ENCODE results near the gene CDK5RAP3. TPM values are rescaled to one million over a fixed set of nuclear protein-coding genes. Genes with fewer than 3 reads are reported as not detected.

CDK5RAP3 gene
- total and polyA plus RNA-seq, 2 donors (not counting 3 experiments of a cell fraction or from before 2014, with no cell fraction given): 109 to 139 TPM

DNA sequence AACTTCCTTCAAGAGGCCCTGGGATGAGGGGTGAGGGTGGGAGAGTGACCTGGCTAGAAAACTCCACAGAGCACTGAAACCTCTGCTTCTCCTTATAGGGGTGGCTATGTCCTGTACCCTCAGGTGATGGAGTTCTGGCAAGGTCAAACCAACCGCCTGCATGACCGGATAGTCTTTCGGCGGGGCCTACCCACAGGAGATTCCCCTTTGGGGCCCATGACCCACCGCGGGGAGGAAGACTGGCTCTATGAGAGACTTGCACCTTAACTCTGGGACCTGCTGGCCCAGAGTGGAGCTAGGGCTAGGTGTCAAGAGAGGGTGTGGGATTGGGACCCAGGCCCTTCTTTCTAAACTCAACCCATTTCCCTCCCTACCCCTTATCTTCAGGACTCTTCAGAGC lies 24.4 kb upstream of the CDK5RAP3 start:
- no peak overlapping the region for H3K4me2 ChIP-seq (ENCODE audit: insufficient read depth, low read length)
- peaks cover 5% of the 10 kb centered on the region for H3K79me2 ChIP-seq (ENCODE audit: control insufficient read depth, insufficient read depth, low read length)
- no peak overlapping the region for H3K4me3 ChIP-seq (replicated peaks in 1 of 3; ENCODE audit: insufficient read depth in 1 of 3, low read depth in 1 of 3, low read length in 3 of 3)
- FAIRE-seq (peak; percentile 18), DNase-seq (ENCODE audit: low read depth, low spot score) (no peak)
- dilution Hi-C loops (cut with MboI; ENCODE audit: extremely low pct_ligation_motif_present, low sequenced_read_pairs) (no loop called here), intact Hi-C loops (cut with micrococcal nuclease) (no loop called here)
- H2AFZ ChIP-seq (ENCODE audit: low read depth, low read length): no peak overlapping the region
- TF ChIP-seq, protein P1, sequence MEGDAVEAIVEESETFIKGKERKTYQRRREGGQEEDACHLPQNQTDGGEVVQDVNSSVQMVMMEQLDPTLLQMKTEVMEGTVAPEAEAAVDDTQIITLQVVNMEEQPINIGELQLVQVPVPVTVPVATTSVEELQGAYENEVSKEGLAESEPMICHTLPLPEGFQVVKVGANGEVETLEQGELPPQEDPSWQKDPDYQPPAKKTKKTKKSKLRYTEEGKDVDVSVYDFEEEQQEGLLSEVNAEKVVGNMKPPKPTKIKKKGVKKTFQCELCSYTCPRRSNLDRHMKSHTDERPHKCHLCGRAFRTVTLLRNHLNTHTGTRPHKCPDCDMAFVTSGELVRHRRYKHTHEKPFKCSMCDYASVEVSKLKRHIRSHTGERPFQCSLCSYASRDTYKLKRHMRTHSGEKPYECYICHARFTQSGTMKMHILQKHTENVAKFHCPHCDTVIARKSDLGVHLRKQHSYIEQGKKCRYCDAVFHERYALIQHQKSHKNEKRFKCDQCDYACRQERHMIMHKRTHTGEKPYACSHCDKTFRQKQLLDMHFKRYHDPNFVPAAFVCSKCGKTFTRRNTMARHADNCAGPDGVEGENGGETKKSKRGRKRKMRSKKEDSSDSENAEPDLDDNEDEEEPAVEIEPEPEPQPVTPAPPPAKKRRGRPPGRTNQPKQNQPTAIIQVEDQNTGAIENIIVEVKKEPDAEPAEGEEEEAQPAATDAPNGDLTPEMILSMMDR (IDR thresholded peaks at IDR 0.05; ENCODE audit: extremely low read depth in 1 of 2, insufficient read depth in 1 of 2, low read depth in 1 of 2, low read length in 2 of 2): no peak
- TF ChIP-seq MYC (IDR thresholded peaks at IDR 0.05; ENCODE audit: low read depth, low read length) (no peak), FOS (IDR thresholded peaks at IDR 0.05; ENCODE audit: borderline replicate concordance, insufficient read depth, low read length) (no peak), JUN (IDR thresholded peaks at IDR 0.05; ENCODE audit: borderline replicate concordance, insufficient read depth, insufficient read length, low read depth) (no peak), GATA2 (IDR thresholded peaks at IDR 0.05; ENCODE audit: insufficient read depth, insufficient read length, low read depth, low read length) (no peak), POLR2AphosphoS5 (IDR thresholded peaks at IDR 0.05; ENCODE audit: insufficient read depth, low read depth, low read length) (no peak), EZH2 (IDR thresholded peaks at IDR 0.05; ENCODE audit: borderline replicate concordance, low read depth, low read length, severe bottlenecking) (no peak)
- TF ChIP-seq, protein P2, sequence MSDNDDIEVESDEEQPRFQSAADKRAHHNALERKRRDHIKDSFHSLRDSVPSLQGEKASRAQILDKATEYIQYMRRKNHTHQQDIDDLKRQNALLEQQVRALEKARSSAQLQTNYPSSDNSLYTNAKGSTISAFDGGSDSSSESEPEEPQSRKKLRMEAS (IDR thresholded peaks at IDR 0.05; ENCODE audit: insufficient read depth, insufficient read length): no peak
- peaks cover 0 to 7% of the 10 kb centered on the region in 2 experiments for H3K36me3 ChIP-seq (ENCODE audit: control insufficient read depth in 2 of 2, extremely low read depth in 1 of 2, insufficient read depth in 2 of 2, low read length in 2 of 2)
- no peaks in the 10 kb centered on the region for H3K9me3 ChIP-seq (replicated peaks; ENCODE audit: control insufficient read depth, insufficient read depth, low read length)
- no peaks in the 10 kb centered on the region for H3K27me3 ChIP-seq (ENCODE audit: control insufficient read depth in 2 of 2, insufficient read depth in 2 of 2, low read length in 2 of 2)
- no peaks in the 10 kb centered on the region for H3K9me1 ChIP-seq (replicated peaks; ENCODE audit: control insufficient read depth, extremely low read depth, insufficient read depth, low read length)
- no TSS peak for BruUV-seq (replicated peaks)
- POLR2A ChIA-PET: interaction anchor here (0.6 kb wide), 1 partner anchor 67 kb away, joined by 3 read pairs; no protein-coding TSS in a partner anchor
- H3K4me1 ChIP-seq (ENCODE audit: control insufficient read depth, extremely low read depth, insufficient read depth, low read length): peaks cover 14% of the 10 kb centered on the region
- CTCF ChIA-PET: interaction anchor here (0.6 to 6.2 kb wide), 28 partner anchors 10 to 118 kb away, joined by 3 to 134 read pairs (median 6); partner anchors contain the start of genes CDK5RAP3, PRR15L and SCRN2
- H3K9ac ChIP-seq (replicated peaks; ENCODE audit: extremely low read depth, insufficient read depth, low read length): no peak overlapping the region
- H3K27ac ChIP-seq (ENCODE audit: insufficient read depth, low read depth, low read length): no peak overlapping the region
- H4K20me1 ChIP-seq (replicated peaks; ENCODE audit: control insufficient read depth, extremely low read depth, insufficient read depth, low read length): no peaks in the 10 kb centered on the region
